HPDE6-E6E7 (cell line): ENCODE data around the gene PLAU.
A peak's percentile ranks its signal among the peaks of the same experiment; 100 is the strongest.
"Not testable (repeated sequence)": the region's sequence is repeated elsewhere in the genome, so short reads cannot be mapped to it uniquely, and the experiment has no call there.

Source experiments
- DNase-seq: peaks from one replicate; pipeline ENCODE4 v3.0.0; 2011; ENCODE audit warnings: missing footprints; ENCODE audit errors: extremely low spot score

PLAU gene

DNA sequence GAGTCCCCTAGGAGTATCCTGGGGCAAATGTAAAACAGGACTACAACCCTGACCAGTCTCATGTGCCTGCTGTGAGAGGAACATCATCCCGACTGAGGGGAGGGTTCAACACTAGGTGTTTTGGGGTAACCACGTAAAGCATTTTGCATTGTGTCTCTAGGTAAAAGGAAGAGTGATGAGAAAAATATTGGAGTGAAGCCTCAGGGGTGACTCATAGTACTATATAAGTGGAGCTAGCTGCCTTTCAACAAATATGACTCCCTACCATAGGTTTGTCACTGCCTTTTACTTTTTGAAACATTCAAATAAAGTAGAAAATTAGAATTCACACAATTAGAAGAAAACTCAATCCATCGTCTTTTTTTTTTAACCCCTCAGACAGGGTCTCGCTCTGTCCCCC, 34.0 kb upstream of the PLAU start:
- DNase-seq, result no peak

DNA sequence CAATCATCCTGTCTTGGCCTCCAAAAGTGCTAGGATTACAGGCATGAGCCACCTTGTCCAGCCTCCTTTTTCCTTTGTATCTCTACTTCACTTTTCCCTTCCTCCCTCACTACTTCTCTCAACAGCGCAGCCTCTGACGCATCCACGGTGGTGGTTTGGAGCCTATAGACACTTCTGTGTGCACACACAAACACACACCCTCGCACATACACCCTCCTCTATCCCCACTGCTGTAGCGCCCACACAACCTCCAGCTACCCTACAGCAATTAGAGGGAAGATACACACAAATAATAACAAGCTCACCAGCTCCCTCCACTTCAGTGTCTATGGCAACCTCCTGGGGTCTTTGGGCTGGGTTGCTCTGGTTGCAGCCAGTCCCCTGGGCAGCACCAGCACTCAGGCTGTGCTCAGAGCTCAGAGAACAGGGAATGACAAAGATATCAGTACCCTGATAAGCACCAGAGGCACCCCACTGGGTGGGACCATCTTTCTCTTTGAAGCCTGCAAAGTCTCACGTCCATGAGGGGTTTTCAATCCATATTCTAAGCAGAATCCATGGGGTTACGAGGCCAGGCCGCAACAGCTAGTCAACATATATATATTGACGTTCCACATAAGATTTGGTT, 33.3 kb upstream of the PLAU start:
- DNase-seq, result no peak

DNA sequence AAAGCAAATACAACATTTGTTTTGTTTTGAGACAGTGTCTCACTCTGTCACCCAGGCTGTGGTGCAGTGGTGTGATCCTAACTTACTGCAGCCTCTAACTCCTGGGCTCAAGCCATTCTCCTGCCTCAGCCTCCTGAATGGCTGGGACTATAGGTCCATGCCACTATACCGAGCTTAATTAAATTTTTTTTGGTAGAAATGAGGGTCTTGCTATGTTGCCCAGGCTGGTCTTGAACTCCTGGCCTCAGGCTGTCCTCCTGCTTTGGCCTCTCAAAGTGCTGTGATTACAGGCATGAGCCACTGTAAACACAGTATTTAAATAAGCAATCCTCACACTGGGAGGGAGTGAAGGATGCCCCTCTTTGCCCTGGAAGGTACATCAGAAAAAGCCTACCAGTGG, 32.6 kb upstream of the PLAU start:
- DNase-seq, result no peak

DNA sequence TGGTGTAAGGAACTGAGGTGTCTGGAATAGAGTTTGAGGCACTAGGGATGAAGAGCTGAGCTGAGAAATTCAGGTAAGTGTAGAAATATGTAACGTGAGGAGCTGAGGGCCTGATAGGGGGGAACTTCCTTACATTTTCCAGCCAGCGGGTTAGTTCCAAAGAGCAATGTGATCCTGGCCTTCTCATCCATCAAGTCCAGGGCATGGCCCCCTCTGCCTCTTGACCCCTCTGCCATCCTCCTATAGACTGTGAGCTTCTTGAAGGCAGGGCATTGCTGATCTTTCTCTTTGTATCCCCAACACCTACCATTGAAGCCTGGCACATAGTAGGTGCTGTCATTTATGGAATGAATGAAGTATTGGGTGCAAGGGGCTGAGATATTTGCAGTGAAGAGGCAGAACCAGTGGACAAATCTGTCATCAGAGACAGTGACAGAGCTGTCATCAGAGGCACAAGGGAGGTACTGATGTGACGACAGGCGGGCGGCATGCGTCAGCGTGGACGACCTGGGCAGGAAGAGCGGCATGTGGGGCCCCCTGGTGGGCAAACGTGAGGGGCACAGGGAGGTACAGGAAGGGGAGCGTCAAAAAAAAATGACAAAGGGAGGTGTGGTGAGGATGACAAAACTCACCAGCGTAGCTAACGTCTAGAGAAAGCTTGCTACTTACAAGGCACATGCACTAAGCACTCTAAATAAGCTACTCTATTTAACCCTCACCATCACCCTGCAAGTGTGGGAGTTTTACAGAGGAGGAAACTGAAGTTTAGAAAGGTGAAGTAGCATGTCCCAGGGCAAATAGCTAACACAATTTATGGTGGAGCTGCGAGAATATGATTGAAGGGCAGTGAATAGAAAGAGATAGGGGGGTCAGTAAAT, 31.4 kb upstream of the PLAU start:
- DNase-seq, result no peak

DNA sequence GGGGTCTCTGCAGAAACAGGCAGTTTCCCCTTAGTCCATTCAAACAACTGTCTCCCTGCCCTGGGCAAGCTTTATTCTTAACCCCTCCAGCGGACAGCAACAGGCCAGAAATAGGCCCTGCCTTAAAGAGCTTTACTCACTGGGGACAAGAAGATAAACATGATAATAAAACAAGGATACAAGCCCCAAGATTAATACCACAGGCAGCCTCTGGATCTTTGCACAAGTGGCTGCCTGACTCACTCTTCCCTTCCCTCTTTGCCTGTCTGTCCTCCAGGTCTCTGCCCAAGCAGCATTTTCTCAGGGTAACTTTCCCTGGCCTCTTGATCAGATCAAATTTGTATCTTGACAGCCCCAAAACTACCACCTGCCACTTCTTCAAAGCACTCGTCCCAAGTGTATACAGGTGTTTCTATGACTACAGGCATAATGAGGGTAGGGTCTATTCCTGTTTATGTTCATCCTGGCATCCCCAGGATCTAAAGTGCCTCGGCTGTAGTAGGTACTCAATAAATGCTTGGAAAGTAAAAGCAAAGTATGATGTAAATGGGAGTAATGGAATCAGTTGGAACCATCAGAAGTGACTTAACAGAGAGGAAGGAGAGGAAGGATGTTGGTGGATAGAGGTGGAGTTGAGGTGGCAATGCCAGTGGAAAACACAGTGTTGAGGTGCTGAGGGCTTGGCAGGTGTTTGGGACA, 29.6 kb upstream of the PLAU start:
- DNase-seq, result no peak

DNA sequence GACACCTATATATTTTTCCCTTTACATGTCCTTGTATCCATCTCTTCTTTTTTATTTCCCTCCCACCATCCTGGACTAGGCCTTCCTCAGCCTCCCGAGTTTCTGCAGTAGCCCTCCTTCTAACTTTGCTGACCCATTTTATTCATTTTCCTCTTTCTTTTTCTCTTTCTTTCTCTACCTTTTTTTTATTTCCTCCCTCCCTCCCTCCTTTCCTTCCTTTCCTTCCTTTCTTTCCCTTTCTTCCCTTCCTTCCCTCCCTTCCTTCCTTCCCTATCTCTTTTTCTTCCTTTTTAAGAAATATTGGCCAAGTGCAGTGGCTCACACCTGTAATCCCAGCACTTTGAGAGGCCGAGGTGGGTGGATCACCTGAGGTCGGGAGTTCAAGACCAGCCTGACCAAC, 26.9 kb upstream of the PLAU start:
- no peak for DNase-seq

DNA sequence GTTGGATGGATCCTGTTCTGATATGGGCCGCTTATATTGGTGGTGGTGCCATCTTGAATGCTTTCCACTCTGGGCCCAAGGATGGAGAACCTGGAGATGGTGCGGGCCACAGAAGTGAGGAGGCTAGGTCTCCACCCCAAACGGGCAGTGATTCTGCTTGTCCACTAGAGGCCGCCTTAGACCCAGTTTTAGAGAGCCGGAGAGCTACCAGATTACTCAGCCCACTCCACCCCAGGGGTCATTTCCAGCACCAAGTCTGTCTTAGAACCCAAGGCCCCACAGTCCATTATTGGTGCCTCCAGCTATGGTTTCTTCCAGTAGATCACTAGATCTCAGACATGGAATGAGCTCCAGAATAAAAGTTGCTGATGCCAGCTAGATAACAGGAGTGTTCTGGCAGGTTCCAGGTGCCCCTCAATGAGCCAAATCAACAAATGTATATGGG, 24.8 kb upstream of the PLAU start:
- no peak for DNase-seq

DNA sequence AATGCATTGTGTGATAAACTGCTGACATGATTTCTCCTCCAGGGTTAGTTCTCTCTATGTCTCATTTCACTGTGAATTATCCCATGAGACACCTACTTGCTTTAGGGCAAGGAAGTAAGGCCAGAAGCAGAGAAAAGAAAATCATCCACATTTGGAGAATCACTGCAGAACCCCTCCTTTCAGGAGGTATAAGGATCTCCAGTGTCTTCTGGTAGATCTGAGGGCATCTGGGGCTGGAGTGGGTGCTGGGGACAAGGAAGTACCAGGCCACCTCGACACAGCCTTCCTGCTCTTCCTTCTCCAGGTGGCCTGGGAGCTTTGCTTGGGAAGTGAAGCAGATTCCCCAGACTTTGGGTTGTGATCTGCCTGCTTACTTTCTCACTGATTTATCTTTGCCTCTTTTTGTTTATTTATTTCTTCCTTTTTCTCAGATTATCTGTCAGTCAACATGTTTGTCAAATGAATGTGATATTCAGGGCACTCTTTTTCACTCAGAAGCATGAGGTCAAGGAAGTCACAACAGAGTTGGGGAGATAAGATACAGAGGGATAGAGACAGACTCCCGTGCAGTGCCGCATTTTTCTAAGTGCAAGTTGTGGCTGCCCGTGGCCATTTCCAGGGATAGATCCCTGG, 24.2 kb upstream of the PLAU start:
- no peak for DNase-seq

DNA sequence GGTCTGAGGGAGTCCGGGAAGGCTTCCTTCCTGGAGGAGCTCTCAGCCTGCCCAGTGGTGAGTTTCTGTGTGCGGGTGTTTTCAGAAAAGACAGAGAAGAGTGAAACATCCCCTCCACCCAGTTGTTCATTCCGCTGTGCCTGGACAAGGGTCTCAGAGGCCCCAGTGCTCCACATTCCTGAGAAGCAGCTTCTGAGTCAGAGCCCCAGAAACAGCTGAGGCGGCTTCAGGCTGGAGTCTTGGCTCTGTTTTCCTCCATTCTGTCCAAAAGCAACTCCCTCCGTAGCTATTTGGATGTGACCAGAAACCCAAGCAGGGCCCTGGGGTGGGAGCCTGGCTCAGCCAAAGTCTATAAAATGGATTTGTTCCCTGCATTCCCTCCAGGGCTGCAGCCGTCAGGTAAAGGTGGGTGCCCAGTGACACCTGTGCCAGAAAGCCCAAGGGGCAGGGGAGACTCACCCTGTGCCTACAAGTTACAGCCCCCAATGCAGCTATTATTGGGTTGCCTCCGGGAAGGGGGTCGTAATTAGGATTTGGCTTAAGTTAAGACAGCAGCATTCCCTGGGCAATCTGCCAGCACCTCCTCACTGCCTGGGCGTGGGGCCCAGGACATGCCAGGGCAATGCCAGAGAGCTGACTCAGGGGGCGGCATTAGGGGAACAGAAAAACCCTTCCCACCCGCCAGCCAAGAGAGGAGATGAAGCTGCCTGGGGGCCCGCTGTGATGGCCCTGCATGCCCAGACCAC, 23.5 kb upstream of the PLAU start:
- DNase-seq, result no peak

DNA sequence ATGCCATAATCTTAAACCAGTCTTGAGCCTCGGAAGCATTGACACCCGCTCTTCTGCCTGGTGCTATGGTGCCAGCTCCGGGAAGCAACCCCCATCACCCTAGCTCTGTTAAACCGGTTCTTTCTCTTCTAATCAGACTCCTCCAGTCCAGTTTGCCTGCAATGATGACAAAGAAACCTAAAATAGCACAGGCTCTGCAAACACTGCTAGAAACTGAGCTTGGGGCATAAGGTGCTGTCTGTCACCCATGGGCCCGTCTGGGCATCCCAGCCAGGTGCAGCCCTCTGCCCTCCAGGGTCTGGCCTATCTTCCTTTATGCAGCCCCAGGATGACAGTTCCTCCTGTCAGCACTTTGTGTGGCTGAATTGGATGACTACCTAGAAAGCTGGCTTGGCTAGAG, 22.4 kb upstream of the PLAU start:
- no peak for DNase-seq

DNA sequence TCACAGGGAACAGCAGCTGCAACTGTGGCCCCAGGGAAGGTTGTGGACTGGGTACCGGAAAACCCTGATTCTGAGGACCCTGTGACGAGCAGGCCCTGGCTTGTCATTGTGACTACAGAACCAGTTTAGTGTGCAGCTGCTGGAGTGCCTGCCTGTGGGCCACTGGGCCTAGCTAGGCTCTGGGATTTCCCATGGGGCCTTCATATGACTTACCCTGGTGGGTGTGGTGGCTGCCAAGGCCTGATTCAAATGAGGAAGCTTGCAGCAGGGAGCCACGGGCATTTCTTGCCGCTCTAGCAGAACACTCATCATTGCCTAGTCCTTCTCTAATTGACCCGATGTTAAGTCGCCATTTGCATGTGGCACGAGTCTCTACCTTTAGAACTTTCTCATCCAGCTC, 21.9 kb upstream of the PLAU start:
- DNase-seq, result peak; percentile 91

DNA sequence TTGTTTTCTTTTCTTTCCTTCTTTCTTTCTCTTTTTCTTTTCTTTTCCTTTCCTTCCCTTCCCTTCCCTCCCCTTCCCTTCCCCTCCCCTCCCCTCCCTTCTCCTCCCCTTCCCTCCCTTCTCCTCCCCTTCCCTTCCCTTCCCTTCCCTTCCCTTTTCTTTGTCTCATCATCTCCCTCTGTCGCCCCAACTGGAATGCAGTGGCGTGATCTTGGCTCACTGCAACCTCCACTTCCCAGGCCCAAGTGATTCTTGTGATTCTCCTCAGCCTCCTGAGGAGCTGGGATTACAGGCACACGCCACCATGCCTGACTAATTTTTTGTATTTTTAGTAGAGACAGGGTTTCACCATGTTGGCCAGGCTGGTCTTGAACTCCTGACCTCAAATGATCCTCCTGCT, 21.5 kb upstream of the PLAU start:
- DNase-seq, result not testable (repeated sequence)

DNA sequence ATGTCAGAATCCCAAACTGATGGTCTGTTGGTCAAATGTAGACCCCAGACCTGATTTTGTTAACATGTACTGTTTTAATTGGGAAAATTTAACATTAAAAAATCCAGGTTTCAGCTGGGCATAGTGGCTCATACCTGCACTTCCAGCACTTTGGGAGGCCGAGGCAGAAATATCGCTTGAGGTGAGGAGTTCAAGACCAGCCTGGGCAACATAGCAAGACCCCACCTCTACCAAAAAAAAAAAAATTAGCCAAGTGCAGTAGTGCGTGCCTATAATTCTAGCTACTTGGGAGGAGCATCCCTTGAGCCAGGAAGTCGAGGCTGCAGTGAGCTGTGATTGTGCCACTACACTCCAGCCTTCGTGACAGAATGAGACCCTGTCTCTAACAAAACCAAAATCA, 20.7 kb upstream of the PLAU start:
- no peak for DNase-seq

DNA sequence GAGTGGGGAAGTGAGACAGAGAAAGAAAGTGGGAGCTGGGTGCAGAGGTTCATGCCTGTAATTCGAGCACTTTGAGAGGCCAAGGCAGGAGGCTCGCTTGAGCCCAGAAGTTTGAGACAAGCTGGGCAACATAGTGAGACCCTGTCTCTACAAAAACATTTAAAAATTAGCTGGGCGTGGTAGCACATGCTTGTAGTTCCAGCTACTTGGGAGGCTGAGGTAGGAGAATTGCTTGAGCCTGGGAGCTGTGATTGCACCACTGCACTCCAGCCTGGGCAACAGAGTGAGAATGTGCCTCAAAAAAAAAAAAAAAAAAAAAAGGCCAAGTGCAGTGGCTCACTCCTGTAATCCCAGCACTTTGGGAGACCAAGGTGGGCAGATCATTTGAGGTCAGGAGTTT, 20.1 kb upstream of the PLAU start:
- not testable (repeated sequence) for DNase-seq

DNA sequence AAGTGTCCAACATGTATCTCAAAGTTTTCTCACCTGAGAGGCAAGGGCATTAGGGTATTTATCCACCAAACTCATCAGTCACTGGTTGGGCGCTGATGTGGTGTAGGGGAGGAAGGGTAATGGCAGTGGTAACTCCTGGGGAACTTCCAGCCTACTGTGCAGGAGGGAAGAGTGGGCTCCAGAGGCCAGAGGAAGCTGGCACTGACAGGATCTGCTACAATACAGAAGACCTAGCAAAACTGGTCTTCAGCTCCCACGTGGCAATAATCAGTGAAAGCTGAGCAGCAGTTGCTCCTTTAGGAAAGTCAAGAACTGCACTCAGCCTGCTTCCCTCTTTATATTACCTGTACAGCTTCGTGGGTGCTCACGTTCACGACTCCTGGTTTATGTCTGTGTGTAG, 19.4 kb upstream of the PLAU start:
- no peak for DNase-seq

DNA sequence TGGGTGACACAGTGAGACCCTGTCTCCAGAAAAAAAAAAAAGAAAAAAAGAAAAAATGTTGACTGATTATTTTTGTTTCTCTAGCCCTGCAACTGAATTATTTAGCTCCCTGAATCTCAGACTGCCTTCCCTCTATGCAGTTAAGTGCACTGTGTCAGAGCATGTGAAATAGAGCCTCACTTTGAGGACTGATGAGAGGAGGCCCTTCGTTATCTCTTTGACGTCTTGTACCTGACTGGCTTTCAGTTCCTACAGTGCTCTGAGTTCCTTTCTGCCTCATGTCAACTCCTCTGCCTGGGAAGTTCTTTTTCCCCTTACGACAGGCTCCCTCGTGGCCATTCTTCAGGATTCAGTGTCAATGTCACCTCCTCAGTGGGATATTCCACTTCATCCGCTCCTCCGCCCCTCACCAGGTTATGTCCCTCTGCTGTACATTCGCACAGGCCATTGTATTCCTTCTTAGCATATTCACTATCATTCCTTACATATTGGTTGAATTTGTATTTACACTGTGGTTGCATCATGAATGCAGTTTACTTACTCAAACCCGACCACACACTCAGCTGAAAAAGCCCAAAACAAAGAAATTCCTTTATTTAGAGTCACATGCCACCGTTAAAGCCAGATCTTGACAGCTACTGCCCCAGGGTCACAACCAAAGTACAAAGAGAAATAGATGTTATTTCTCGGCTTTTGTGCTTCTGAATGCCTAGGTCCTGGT, 18.5 kb upstream of the PLAU start:
- DNase-seq, result no peak

DNA sequence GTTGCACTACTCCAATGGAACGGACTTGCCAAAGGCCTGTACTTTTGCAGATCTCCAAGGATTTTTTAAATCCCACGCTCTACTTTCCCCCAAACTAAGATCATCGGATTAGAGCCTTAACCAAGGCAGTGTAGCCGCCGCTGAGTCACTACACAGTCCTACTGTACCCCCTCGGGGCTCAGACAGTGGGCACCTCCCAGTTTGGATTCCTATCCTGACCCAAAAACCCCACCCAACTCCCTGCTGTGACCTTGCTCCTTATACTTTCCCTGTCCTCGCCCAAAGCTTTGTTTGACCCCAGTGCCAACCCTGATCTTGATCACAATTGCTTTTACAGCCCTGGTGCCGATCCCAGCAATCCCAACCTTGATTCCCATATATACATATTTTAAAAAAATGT, 17.5 kb upstream of the PLAU start:
- no peak for DNase-seq

DNA sequence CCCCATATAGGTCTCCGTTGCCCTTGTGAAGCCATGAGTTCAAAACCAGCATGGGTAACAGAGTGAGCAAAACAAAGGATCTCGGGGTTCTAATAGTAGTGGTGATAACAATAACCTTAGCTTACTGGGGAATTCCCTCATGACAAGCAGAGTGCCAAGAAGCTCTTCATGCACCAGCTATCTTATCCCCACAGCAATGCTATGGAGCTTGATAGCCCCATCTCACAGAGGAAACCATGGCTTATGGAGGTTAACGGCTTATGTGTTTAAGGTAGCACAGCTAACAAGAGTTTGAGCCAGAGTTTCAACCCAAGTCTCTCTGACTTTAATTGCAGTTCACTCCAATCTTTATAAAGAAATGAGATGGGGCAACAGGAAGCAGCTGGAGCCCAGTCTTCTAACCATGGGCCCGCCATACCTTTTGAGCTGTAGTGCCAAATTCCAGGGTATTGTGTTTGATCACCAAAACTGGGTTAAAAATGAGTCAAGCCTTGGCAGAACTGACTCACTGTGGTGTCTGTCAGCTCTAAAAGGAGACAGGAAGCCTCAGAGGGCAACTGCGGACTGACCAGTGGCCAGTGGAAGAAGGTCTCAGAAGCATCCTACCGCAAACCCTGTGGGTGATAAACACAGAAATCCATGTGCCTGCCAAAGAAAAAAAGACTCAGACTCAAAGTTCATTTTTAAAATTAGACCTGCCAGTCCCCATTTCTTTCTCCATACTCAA, 16.5 kb upstream of the PLAU start:
- no peak for DNase-seq

DNA sequence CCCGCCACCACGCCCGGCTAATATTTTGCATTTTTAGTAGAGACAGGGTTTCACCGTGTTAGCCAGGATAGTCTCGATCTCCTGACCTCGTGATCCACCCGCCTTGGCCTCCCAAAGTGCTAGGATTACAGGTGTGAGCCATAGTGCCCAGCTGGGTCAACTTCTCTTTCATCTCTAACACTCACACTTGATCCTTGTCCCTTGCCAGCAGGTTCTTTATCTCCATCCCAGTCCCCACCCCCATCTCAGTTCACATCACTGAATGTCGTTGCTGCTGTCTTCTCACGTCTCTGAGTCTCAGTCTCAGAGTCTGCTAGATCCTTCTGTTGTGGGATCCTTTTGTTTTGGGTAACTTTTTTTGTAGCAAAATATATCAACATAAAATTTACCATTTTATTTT, 15.6 kb upstream of the PLAU start:
- DNase-seq, result not testable (repeated sequence)

DNA sequence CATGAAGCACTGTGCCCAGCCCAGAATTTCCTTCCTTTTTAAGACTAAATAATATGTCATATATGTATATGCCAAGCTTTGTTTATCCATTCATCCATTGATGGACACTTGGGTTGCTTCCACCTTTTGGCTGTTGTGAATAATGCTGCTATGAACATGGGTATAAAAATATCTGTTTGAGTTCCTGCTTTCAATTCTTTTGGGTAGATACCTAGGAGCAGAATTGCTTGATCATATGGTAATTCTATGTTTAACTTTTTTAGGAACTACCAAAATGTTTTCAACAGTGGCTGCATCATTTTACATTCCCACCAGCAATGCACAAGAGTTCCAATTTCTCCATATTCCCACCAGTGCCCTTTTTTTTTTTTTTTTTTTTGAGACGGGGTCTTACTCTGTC, 13.2 kb upstream of the PLAU start:
- no peak for DNase-seq
